Epithelial cell of umbilical artery (primary cell): Measurements from ENCODE around the gene NAA38. TPM values are rescaled to one million over a fixed set of nuclear protein-coding genes. Genes with fewer than 3 reads are reported as not detected.

Experiments used
- total RNA-seq: library from RNA; depleted of rRNA; stranded (reverse); fragments of >200 nt; gene quantifications from 2 replicates; pipeline ENCODE4 v1.2.3, GENCODE V29; 2014

NAA38 gene, protein sequence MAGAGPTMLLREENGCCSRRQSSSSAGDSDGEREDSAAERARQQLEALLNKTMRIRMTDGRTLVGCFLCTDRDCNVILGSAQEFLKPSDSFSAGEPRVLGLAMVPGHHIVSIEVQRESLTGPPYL
- 48.9 and 115 TPM in 2 replicates for total RNA-seq

DNA sequence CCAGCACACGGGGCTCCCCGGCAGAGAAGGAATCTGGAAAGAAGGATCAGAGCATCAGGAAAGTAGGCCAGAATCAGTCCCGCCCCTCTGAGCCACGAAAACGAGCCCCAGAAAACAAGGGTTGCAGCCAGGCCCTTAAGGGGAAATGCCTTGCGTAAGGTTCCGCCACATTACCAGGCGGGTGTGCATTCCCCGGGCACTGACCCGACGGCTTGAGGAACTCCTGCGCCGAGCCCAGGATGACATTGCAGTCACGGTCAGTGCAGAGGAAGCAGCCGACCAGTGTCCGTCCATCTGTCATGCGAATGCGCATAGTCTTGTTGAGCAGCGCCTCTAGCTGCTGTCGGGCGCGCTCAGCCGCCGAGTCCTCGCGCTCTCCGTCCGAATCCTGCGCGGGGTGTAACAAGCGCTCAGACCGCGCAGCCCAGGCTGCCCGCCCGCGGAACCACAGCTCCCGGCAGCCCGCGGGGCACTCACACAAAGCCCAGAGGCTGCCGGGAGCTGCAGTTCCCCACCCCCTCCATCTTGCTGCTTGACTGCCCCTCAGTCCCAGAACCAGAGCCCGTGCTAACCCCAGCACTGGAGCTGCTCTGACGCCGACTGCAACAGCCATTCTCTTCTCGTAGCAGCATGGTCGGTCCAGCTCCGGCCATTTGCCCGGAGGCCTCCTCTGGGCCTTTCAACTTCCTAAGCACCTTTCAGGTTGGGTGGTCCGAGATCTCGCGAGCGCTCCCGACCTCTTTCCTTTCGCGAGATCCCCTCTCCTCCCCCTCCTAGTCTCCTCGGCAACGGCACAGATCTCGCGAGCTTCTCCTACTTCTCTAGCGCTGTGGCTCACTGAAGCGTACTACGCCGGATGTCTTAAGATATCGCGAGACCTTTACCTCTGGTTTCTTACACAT, at the start of gene NAA38:
Gene NAA38 (minus strand): TSS at position 749 of the 902 bp plus-strand sequence. CDS start 96 bp downstream, at position 653.

DNA sequence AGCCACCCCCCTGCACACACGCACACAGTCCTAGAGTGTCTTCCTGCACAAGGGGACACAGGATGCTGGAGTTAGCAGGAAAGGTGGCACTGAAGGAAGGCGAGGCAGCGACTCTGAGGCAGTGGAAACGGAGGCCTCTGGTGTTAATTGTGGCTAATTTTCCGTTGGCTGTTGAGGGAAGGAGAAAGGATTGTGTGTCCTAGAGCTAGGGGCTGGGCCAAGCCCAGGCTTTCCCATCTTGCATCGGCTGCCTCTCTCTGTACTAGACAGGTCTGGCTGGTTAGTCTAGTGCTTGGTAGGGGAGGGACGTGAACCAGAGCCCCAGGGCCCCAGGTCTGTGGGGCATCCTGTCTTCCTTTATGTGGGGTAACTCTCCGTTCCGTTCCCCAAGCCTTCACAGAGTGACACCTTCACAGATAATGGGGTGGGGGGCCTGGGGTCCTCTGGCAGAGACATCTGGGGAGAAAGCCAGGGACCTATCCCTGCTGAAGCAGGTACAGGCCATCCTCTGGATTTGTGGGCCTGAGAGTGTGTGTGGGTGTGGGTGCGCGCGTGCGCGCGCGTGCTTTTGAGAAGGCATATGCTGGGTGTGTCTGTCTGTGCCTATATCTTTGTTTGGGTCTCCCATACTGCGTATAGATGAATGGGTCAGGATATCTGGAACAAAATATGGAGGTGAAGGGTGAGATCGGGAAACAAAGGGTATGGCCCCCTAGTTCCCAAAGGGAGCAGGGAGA, 31.0 kb upstream of the NAA38 start, which contains the start of gene CHD3:
Gene CHD3 (plus strand): TSS at position 606 of the 737 bp plus-strand sequence. CDS start 212 bp downstream, outside the sequence.

DNA sequence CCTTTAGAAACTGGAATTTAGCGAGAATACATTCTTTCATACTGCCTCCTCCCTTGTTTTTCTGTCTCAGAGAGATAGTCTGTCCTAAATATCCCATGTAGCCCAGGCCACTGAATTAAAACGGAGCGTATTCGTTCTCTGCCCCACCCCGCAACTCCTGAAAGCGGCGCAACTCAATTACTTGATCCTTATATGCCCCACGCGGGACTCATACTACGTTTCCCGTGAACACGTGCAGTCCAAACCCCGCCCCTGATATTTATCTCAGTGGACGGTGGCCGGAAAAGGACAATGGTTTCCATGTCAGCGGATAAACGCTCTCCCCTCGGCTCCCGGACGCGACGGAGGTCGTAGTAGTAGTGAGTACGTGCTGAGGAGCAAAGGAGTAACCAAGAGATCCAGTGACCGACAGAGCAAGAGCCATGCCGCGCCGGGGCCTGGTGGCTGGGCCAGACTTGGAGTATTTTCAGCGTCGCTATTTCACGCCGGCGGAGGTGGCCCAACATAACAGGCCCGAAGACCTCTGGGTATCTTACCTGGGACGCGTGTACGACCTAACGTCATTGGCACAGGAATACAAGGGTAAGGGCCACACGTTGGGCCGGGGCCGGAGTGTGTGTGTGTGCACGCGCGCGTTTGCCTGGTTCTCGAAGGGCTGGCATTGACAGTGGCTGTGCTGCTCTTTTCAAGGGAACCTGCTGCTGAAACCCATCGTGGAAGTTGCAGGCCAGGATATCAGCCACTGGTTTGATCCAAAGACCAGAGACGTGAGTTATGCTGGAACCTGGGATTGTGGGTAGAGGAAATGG, 558 bp upstream of the NAA38 start, which contains the start of gene CYB5D1:
Gene CYB5D1 (plus strand): TSS at position 291 of the 809 bp plus-strand sequence. CDS start 132 bp downstream, at position 423.

DNA sequence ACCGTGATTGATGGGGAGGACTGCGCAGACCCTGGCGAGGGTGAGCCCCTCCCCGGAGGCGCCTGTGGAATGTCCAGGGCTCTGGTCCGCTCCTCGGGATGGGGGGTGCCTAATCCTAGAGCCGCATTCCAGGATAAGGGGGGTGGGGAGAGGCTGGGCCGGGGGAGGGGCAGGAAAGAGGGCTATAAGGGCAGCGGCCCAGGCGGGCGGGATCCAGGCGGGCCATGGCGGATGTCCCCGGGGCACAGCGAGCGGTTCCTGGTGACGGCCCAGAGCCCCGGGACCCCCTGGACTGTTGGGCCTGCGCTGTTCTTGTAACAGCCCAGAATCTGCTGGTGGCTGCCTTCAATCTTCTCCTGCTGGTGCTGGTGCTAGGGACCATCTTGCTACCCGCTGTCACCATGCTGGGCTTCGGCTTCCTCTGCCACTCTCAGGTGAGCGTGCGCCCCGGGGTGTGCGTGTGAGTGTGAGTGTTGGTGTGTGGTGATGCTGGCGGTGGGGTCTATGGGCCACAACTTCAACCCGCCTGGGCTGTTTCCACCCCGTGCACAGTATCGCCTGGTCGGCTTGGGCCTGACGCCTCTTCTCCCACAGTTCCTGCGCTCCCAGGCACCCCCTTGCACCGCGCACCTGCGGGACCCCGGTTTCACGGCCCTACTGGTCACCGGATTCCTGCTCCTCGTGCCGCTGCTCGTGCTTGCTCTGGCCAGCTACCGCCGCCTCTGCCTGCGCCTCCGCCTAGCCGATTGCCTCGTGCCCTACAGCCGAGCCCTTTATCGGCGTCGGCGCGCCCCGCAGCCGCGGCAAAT, 2.3 kb downstream of the NAA38 start, which contains the start of gene TMEM88:
Gene TMEM88 (plus strand): TSS at position 216 of the 809 bp plus-strand sequence. CDS start 9 bp downstream, at position 225.

DNA sequence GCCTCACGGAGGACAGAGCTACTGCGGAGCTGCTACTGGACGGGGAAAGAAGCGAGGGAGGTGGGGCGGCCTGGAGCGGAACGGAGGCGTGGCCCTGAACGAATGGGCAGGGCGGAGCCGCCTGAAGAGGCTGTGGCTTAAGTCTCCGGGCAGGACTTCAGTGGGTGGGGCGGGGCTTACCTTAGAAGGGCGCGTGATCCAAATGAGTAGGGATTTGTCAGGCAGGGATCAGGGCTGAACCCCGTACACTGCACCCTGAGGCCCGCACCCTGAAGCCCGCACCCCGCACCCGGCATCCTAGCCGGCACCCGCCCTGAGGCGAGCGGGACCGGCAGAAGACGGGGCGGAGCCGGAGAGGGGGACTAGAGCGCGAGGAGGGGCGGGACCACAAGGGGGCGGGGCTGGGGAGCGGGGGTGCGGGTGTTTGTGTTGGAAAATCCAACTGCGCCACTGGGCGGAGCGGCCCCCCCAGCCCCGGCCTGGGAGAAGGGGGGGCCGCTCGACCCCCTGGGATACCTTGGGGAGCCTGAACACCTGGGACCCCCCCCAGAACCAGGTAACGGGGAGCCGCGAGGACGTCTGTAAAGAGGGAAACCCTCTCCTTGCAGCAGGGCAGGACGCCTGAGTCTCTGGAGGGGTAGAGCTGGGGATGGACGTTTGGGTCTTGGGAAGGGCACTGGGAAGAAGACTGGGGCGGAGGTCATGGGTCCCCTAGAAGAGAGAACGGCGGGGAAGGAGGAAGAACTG, 23.4 kb downstream of the NAA38 start, which contains the start of gene KDM6B:
Gene KDM6B (plus strand): TSS at position 423 of the 747 bp plus-strand sequence. CDS start 11,338 bp downstream, outside the sequence.

Other genes with a start within 250 kb of the NAA38 start
- gene FXR2, start 242.7 kb downstream of the NAA38 start, total RNA-seq, result 39.2 and 47.7 TPM in 2 replicates
- gene SAT2, start 229.7 kb downstream of the NAA38 start, total RNA-seq, result 24.0 and 24.3 TPM in 2 replicates
- gene SHBG, start 227.4 kb downstream of the NAA38 start, total RNA-seq, result not detected in 2 replicates
- gene ATP1B2, start 206.6 kb downstream of the NAA38 start, total RNA-seq, result not detected in 2 replicates
- 40.6 and 70.1 TPM in 2 replicates for gene TP53, start 170.1 kb downstream of the NAA38 start, total RNA-seq
- gene WRAP53, start 169.1 kb downstream of the NAA38 start, total RNA-seq, result 10.1 and 10.6 TPM in 2 replicates
- 0.15 and 0.97 TPM in 2 replicates for gene EFNB3, start 152.4 kb downstream of the NAA38 start, total RNA-seq
- gene DNAH2, start 139.8 kb downstream of the NAA38 start, total RNA-seq, result under 0.01 and 0.30 TPM in 2 replicates
- 1.2 and 2.9 TPM in 2 replicates for gene KDM6B, start 23.3 kb downstream of the NAA38 start, total RNA-seq
- gene TMEM88, start 2.5 kb downstream of the NAA38 start, total RNA-seq, result 27.0 and 44.8 TPM in 2 replicates
- 7.0 and 7.1 TPM in 2 replicates for gene CYB5D1, start 444 bp upstream of the NAA38 start, total RNA-seq
- gene CHD3, start 31.2 kb upstream of the NAA38 start, total RNA-seq, result 104 TPM in 2 replicates
- 0.65 and 0.76 TPM in 2 replicates for gene RNF227, start 58.7 kb upstream of the NAA38 start, total RNA-seq
- gene KCNAB3, start 72.3 kb upstream of the NAA38 start, total RNA-seq, result 0.15 and 0.32 TPM in 2 replicates
- 34.5 and 35.4 TPM in 2 replicates for gene TRAPPC1, start 74.4 kb upstream of the NAA38 start, total RNA-seq
- 15.9 and 17.0 TPM in 2 replicates for gene CNTROB, start 74.6 kb upstream of the NAA38 start, total RNA-seq
- not detected in 2 replicates for gene GUCY2D, start 145.1 kb upstream of the NAA38 start, total RNA-seq
- not detected in 2 replicates for gene ALOX15B, start 181.5 kb upstream of the NAA38 start, total RNA-seq
- gene ALOX12B, start 230.2 kb upstream of the NAA38 start, total RNA-seq, result not detected in 2 replicates